Endothelial cell of umbilical vein (primary cell): ENCODE results near the gene DHX35. TPM values are rescaled to one million over a fixed set of nuclear protein-coding genes. Genes with fewer than 3 reads are reported as not detected.

Experiments used
- BruUV-seq: library from RNA; stranded (reverse); fragments of 400-500 nt; replicated peaks from 2 replicates; lab custom pipeline; 2021; lab: Mats Ljungman, UMichigan
- CTCF ChIA-PET: fragments of 300-600, 350-600 bp; sonication (Branson Sonifier 250); formaldehyde crosslinking; loops from one replicate; lab custom pipeline; 2021; ENCODE audit warnings: antibody characterized with exemption, inconsistent platforms; lab: Charles Lee
- POLR2A ChIA-PET: fragments of 300-600, 350-600 bp; sonication (Branson Sonifier 250); formaldehyde crosslinking; loops from one replicate; lab custom pipeline; 2021; ENCODE audit warnings: antibody characterized with exemption, inconsistent platforms; lab: Charles Lee
- DNase-seq: peaks from one replicate; pipeline ENCODE4 v3.0.0-alpha.2; 2011; ENCODE audit warnings: low read depth, low spot score
- FAIRE-seq: peaks from 2 replicates; lab custom pipeline; 2011; peaks lifted over from hg19 to GRCh38; lab: Jason Lieb, UNC
- H2AFZ ChIP-seq: 2 replicates; pipeline ENCODE4 v1.6.0; 2012; ENCODE audit warnings: low read depth, low read length, control low read depth, inconsistent platforms
- H3K27ac ChIP-seq: 2 replicates; pipeline ENCODE4 v1.5.1; 2011; ENCODE audit warnings: low read depth, mild to moderate bottlenecking, control low read depth, low read length, moderate library complexity; ENCODE audit not compliant: insufficient read depth
- H3K27me3 ChIP-seq, 2 experiments: 2 replicates each; pipeline versions ENCODE4 v1.6.0 to v1.6.1; 2011; ENCODE audit warnings: low read length in 2 of 2, mixed read lengths in 1 of 2; ENCODE audit not compliant: control insufficient read depth in 2 of 2, insufficient read depth in 2 of 2
- H3K36me3 ChIP-seq, 2 experiments: 2 replicates in 1 of 2; 3 replicates in 1 of 2; pipeline ENCODE4 v1.5.1; 2011; ENCODE audit warnings: low read length in 2 of 2, mild to moderate bottlenecking in 1 of 2, moderate library complexity in 1 of 2; ENCODE audit not compliant: control insufficient read depth in 2 of 2, insufficient read depth in 2 of 2; ENCODE audit errors: extremely low read depth in 1 of 2
- H3K4me1 ChIP-seq: 3 replicates; pipeline ENCODE4 v1.5.1; 2011; ENCODE audit warnings: mild to moderate bottlenecking, low read length; ENCODE audit not compliant: control insufficient read depth, insufficient read depth; ENCODE audit errors: extremely low read depth
- H3K4me2 ChIP-seq: 2 replicates; pipeline ENCODE4 v1.6.1; 2011; ENCODE audit warnings: low read length, control low read depth, mixed read lengths; ENCODE audit not compliant: insufficient read depth
- H3K4me3 ChIP-seq, 3 experiments: fragments of 200-600 bp in 1 of 3; sonication (generic), shearing (Covaris generic) in 1 of 3; replicated peaks in 1 of 3; 2 replicates each; pipeline ENCODE4 v1.5.1; 2011 to 2016; ENCODE audit warnings: control low read depth in 3 of 3, low read length in 3 of 3, mild to moderate bottlenecking in 2 of 3, inconsistent platforms in 1 of 3, low read depth in 1 of 3, moderate library complexity in 1 of 3; ENCODE audit not compliant: insufficient read depth in 1 of 3
- H3K79me2 ChIP-seq: 2 replicates; pipeline ENCODE4 v1.6.0; 2012; ENCODE audit warnings: low read length, inconsistent platforms; ENCODE audit not compliant: control insufficient read depth, insufficient read depth
- H3K9ac ChIP-seq: replicated peaks from 2 replicates; pipeline ENCODE3; 2011; ENCODE audit warnings: low read length, control low read depth; ENCODE audit not compliant: insufficient read depth; ENCODE audit errors: extremely low read depth
- H3K9me1 ChIP-seq: replicated peaks from 3 replicates; pipeline ENCODE4 v1.6.0; 2011; ENCODE audit warnings: mild to moderate bottlenecking, low read length; ENCODE audit not compliant: control insufficient read depth, insufficient read depth; ENCODE audit errors: extremely low read depth
- H3K9me3 ChIP-seq: replicated peaks from 2 replicates; pipeline ENCODE4 v1.5.1; 2012; ENCODE audit warnings: low read length, inconsistent platforms; ENCODE audit not compliant: control insufficient read depth, insufficient read depth
- H4K20me1 ChIP-seq: replicated peaks from 2 replicates; pipeline ENCODE3; 2011; ENCODE audit warnings: mild to moderate bottlenecking, low read length; ENCODE audit not compliant: control insufficient read depth, insufficient read depth; ENCODE audit errors: extremely low read depth
- EZH2 ChIP-seq: IDR thresholded peaks from 2 replicates; pipeline ENCODE4 v1.6.1; 2012; ENCODE audit warnings: borderline replicate concordance, low read depth, mild to moderate bottlenecking, moderate library complexity, low read length, inconsistent platforms; ENCODE audit not compliant: severe bottlenecking
- FOS ChIP-seq: IDR thresholded peaks from 2 replicates; pipeline ENCODE4 v1.6.1; 2011; ENCODE audit warnings: mild to moderate bottlenecking, low read length, moderate library complexity, borderline replicate concordance; ENCODE audit not compliant: insufficient read depth
- GATA2 ChIP-seq: IDR thresholded peaks from 2 replicates; pipeline ENCODE4 v1.7.0; 2011; ENCODE audit warnings: low read depth, mild to moderate bottlenecking, moderate library complexity, mixed read lengths, low read length; ENCODE audit not compliant: insufficient read length, insufficient read depth
- JUN ChIP-seq: IDR thresholded peaks from 2 replicates; pipeline ENCODE4 v1.6.1; 2011; ENCODE audit warnings: borderline replicate concordance, low read depth; ENCODE audit not compliant: insufficient read length, insufficient read depth
- MYC ChIP-seq: IDR thresholded peaks from one replicate; pipeline ENCODE4 v1.6.1; 2011; ENCODE audit warnings: mild to moderate bottlenecking, low read depth, low read length
- POLR2A ChIP-seq: IDR thresholded peaks from 2 replicates; pipeline ENCODE4 v1.6.1; 2012; ENCODE audit warnings: low read depth, mild to moderate bottlenecking, control low read depth, low read length
- POLR2AphosphoS5 ChIP-seq: IDR thresholded peaks from 2 replicates; pipeline ENCODE4 v1.6.1; 2012; ENCODE audit warnings: low read depth, mild to moderate bottlenecking, control low read depth, low read length, moderate library complexity; ENCODE audit not compliant: insufficient read depth
- dilution Hi-C: fragments of 300-500 bp; cut with MboI; formaldehyde crosslinking; loops from one replicate; pipeline ENCODE4 v1.15.0; 2019; ENCODE audit warnings: low sequenced_read_pairs; ENCODE audit not compliant: extremely low pct_ligation_motif_present
- intact Hi-C: fragments of 100-400 bp; cut with micrococcal nuclease; formaldehyde crosslinking; loops from one replicate; pipeline ENCODE4 v1.10.0; 2022
- polyA plus RNA-seq, 4 experiments: library from polyadenylated mRNA; depleted of rRNA in 3 of 4; stranded (reverse) in 3 of 4; unstranded in 1 of 4; fragments of >200 nt; gene quantifications; 2 replicates each; pipeline versions ENCODE4 v1.2.1 to v1.2.3, GENCODE V29; 2011 to 2012; ENCODE audit warnings: missing spikeins in 1 of 4
- total RNA-seq: library from RNA; stranded (reverse); gene quantifications from 2 replicates; pipeline ENCODE4 v1.2.3, GENCODE V29; 2021
- TF ChIP-seq, protein P1 (sequence below): IDR thresholded peaks from 2 replicates; pipeline ENCODE4 v1.6.1; 2011; ENCODE audit not compliant: insufficient read depth, insufficient read length
- TF ChIP-seq, protein P2 (sequence below), 2 donors: IDR thresholded peaks; 1 replicate in 1 of 2; 2 replicates in 1 of 2; pipeline ENCODE4 v1.5.1; 2011; ENCODE audit warnings: low read length in 2 of 2, mild to moderate bottlenecking in 2 of 2, moderate library complexity in 2 of 2, control low read depth in 1 of 2, inconsistent platforms in 1 of 2, low read depth in 1 of 2; ENCODE audit not compliant: insufficient read depth in 1 of 2; ENCODE audit errors: extremely low read depth in 1 of 2

The DHX35 gene
- total and polyA plus RNA-seq, 2 donors (not counting 3 experiments of a cell fraction or from before 2014, with no cell fraction given), result 10.0 to 13.0 TPM

DNA sequence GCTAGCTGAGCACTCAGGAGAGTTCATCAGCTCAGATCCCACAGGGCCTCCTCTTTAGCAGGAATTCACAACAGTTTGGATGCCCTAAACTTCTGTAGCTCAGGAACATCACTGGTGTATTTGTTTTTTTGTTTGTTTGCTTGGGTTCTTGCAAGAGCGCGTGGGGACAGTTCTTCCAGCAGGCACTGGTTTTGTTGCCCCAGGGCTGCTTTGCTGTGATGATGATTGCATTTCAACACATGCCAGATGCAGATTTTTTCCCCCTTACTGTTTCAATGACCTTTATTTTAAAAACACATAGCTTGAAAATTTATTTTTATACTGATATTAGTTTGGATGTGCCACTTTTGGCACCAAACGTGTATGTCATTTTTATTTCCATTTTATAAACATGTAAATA is 77.1 kb downstream of the DHX35 start:
- H4K20me1 ChIP-seq, result no peaks in the 10 kb centered on the region
- no peaks in the 10 kb centered on the region for H3K9me1 ChIP-seq
- intact Hi-C loops (no loop called here), dilution Hi-C loops (no loop called here)
- DNase-seq, result no peak
- H3K9me3 ChIP-seq, result no peaks in the 10 kb centered on the region
- no peak overlapping the region for H3K27ac ChIP-seq
- no peak overlapping the region for H3K4me3 ChIP-seq
- no peaks in the 10 kb centered on the region for H3K4me1 ChIP-seq
- FAIRE-seq, result no peak
- no TSS peak for BruUV-seq
- CTCF ChIA-PET, result interaction anchor here (1.0 to 4.8 kb wide), 2 partner anchors 11 to 113 kb away, joined by 3 to 24 read pairs; partner anchors contain the start of gene FAM83D
- H2AFZ ChIP-seq, result no peak overlapping the region
- H3K79me2 ChIP-seq, result no peaks in the 10 kb centered on the region
- no peak overlapping the region for H3K9ac ChIP-seq
- H3K4me2 ChIP-seq, result no peak overlapping the region
- POLR2A ChIA-PET, result no interaction called here
- H3K36me3 ChIP-seq, result peaks cover 2 to 10% of the 10 kb centered on the region in 2 experiments
- TF ChIP-seq EZH2 (no peak), MYC (no peak), POLR2AphosphoS5 (no peak), JUN (no peak), GATA2 (no peak), FOS (no peak), POLR2A (no peak)
- TF ChIP-seq, protein P1, sequence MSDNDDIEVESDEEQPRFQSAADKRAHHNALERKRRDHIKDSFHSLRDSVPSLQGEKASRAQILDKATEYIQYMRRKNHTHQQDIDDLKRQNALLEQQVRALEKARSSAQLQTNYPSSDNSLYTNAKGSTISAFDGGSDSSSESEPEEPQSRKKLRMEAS, result no peak
- TF ChIP-seq, protein P2, sequence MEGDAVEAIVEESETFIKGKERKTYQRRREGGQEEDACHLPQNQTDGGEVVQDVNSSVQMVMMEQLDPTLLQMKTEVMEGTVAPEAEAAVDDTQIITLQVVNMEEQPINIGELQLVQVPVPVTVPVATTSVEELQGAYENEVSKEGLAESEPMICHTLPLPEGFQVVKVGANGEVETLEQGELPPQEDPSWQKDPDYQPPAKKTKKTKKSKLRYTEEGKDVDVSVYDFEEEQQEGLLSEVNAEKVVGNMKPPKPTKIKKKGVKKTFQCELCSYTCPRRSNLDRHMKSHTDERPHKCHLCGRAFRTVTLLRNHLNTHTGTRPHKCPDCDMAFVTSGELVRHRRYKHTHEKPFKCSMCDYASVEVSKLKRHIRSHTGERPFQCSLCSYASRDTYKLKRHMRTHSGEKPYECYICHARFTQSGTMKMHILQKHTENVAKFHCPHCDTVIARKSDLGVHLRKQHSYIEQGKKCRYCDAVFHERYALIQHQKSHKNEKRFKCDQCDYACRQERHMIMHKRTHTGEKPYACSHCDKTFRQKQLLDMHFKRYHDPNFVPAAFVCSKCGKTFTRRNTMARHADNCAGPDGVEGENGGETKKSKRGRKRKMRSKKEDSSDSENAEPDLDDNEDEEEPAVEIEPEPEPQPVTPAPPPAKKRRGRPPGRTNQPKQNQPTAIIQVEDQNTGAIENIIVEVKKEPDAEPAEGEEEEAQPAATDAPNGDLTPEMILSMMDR (IDR thresholded peaks at IDR 0.05; ENCODE audit: extremely low read depth in 1 of 2, insufficient read depth in 1 of 2, low read depth in 1 of 2, low read length in 2 of 2), result no peak
- H3K27me3 ChIP-seq, result no peaks in the 10 kb centered on the region
